Heart right ventricle (tissue), 16 donors: ENCODE measurements around the gene NHERF1. TPM values are rescaled to one million over a fixed set of nuclear protein-coding genes. Genes with fewer than 3 reads are reported as not detected.

Experiments
- ATAC-seq, 8 donors: fragments of 200-7000 bp; cut with Tn5 transposase; one replicate each; pipeline ENCODE4 v1.9.1; 2020; ENCODE audit warnings: mild to moderate bottlenecking in 8 of 8, moderate library complexity in 8 of 8, moderate number of reproducible peaks in 1 of 8
- DNase-seq, 2 donors: peaks; one replicate each; pipeline ENCODE4 v3.0.0-alpha.2; 2020
- H3K27ac ChIP-seq, 10 donors: fragments of 200-600 bp; sonication (generic) in 2 of 10; one replicate each; pipeline versions ENCODE4 v1.5.0 to v1.8.0; 2020 to 2022; ENCODE audit warnings: mild to moderate bottlenecking in 3 of 10
- H3K27me3 ChIP-seq, 7 donors: fragments of 200-600 bp; one replicate each; pipeline ENCODE4 v1.8.0; 2021 to 2022; ENCODE audit warnings: mild to moderate bottlenecking in 2 of 7
- H3K36me3 ChIP-seq, 9 donors: fragments of 200-600 bp; sonication (generic) in 1 of 9; one replicate each; pipeline versions ENCODE4 v1.5.0 to v1.8.0; 2020 to 2022; ENCODE audit warnings: mild to moderate bottlenecking in 2 of 9
- H3K4me1 ChIP-seq, 9 donors: fragments of 200-600 bp; sonication (generic) in 1 of 9; one replicate each; pipeline versions ENCODE4 v1.5.0 to v1.8.0; 2020 to 2022; ENCODE audit warnings: mild to moderate bottlenecking in 4 of 9
- H3K4me3 ChIP-seq, 10 donors: fragments of 200-600 bp; sonication (generic) in 2 of 10; one replicate each; pipeline versions ENCODE4 v1.5.0 to v1.8.0; 2020 to 2022; ENCODE audit warnings: mild to moderate bottlenecking in 7 of 10, moderate library complexity in 2 of 10
- H3K9me3 ChIP-seq, 11 donors: fragments of 200-600 bp in 10 of 11; sonication (generic) in 2 of 11; one replicate each; pipeline versions ENCODE4 v1.5.0 to v1.8.0; 2013 to 2022; ENCODE audit warnings: mild to moderate bottlenecking in 2 of 11, control low read depth in 1 of 11, moderate library complexity in 1 of 11
- WGBS, 2 donors: extraction: QIAGEN DNeasy Blood & Tissue Kit; methylation state at CpG; one replicate each; pipeline ENCODE4 v1.1.7; 2013; ENCODE audit warnings: inconsistent platforms in 1 of 2; 5-methylcytosine and 5-hydroxymethylcytosine counted together
- intact Hi-C, 10 donors: fragments of 100-400 bp; cut with DNase I; formaldehyde crosslinking; loops; one replicate each; pipeline versions ENCODE4 v1.11.1 to v1.14.2; 2022
- polyA plus RNA-seq, 2 donors: library from polyadenylated mRNA; stranded (reverse); fragments of 200-250 nt; gene quantifications; one replicate each; pipeline ENCODE4 v1.2.3, GENCODE V29; 2013
- total RNA-seq, 10 donors: library from RNA; stranded (reverse); fragmentation: NEBNext Ultra II Directional in 3 of 10; extraction: Animal tissue kit (Norgen Biotek cat#: 25700) in 3 of 10; gene quantifications; one replicate each; pipeline versions ENCODE4 v1.2.1 to v1.2.4, GENCODE V29; 2021 to 2023
- TF ChIP-seq, protein P1 (sequence below), 9 donors: fragments of 200-600 bp; sonication (generic) in 2 of 9; IDR thresholded peaks; one replicate each; pipeline versions ENCODE4 v1.5.0 to v1.8.0; 2021 to 2022; ENCODE audit warnings: antibody characterized with exemption in 9 of 9, mild to moderate bottlenecking in 5 of 9, moderate library complexity in 1 of 9
- donor health status: Arrhythmogenic right ventricular cardiomyopathy.
- donor health status: ischemic (EF 13 %, LVEDD 7.1; RV severe dilation, severe dysfunction).
- donor health status: healthy with polysubstance abuse.
- donor health status: DM: no; HTN: yes; CAD: no.
- donor health status: DM: no; HTN: no; CAD: no.
- donor health status: ischemic (EF 25% LVEDD 6.9; RV normal size, moderate dysfunction).
- donor health status: ischemic (EF 25% LVEDD 5.7; RV mildly dilated, moderate dysfunction).
- donor health status: healthy.
- donor health status: DM: yes; HTN: yes; CAD: no.
- donor health status: Ischemic cardiomyopathy.
- donor health status: ischemic (EF 35%, LVEDD 5.7; RV mildly dilated, moderate dysfunction).
- donor health status: nonischemic (EF 11% LVEDD 7.7; RV severe dilation, severe dysfunction).
- donor health status: DM: yes; HTN: yes; CAD: no.
- donor health status: PGD.
- donor health status: ischemic (EF 29% LVEDD 5.4; RV normal size, mild dysfunction).
- donor health status: nonischemic (EF 23%, LVEDD 6.1; RV moderate dilation, normal function).

The NHERF1 gene
- total and polyA plus RNA-seq, 12 donors, result 6.7 to 33.4 (median 12.7) TPM

GRCh38 chr17:74804683-74805082, 56.3 kb downstream of the NHERF1 start:
- no peak overlapping the region for H3K27ac ChIP-seq
- intact Hi-C loops, result no loop called here
- TF ChIP-seq, protein P1, sequence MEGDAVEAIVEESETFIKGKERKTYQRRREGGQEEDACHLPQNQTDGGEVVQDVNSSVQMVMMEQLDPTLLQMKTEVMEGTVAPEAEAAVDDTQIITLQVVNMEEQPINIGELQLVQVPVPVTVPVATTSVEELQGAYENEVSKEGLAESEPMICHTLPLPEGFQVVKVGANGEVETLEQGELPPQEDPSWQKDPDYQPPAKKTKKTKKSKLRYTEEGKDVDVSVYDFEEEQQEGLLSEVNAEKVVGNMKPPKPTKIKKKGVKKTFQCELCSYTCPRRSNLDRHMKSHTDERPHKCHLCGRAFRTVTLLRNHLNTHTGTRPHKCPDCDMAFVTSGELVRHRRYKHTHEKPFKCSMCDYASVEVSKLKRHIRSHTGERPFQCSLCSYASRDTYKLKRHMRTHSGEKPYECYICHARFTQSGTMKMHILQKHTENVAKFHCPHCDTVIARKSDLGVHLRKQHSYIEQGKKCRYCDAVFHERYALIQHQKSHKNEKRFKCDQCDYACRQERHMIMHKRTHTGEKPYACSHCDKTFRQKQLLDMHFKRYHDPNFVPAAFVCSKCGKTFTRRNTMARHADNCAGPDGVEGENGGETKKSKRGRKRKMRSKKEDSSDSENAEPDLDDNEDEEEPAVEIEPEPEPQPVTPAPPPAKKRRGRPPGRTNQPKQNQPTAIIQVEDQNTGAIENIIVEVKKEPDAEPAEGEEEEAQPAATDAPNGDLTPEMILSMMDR (IDR thresholded peaks at IDR 0.05), result no peak
- ATAC-seq, result no peak
- H3K27me3 ChIP-seq, result no peaks in the 10 kb centered on the region
- peaks cover 0 to 20% (median 0%) of the 10 kb centered on the region in 9 donors for H3K4me1 ChIP-seq
- no peaks in the 10 kb centered on the region for H3K9me3 ChIP-seq
- 97 to 99% methylated on average over 7 of the region's 7 CpGs for WGBS, 2 donors
- no peak for DNase-seq
- H3K4me3 ChIP-seq, result no peak overlapping the region
- H3K36me3 ChIP-seq, result peaks cover 0 to 56% (median 3%) of the 10 kb centered on the region in 9 donors

GRCh38 chr17:74805591-74805991, 57.2 kb downstream of the NHERF1 start:
- Histone ChIP-seq H3K27me3 (no peaks in the 10 kb centered on the region), H3K9me3 (no peaks in the 10 kb centered on the region), H3K4me1 (peaks cover 0 to 20% (median 0%) of the 10 kb centered on the region in 9 donors), H3K27ac (no peak overlapping the region), H3K36me3 (peaks cover 0 to 52% (median 0%) of the 10 kb centered on the region in 9 donors), H3K4me3 (no peak overlapping the region)
- WGBS, 2 donors, result 66 to 72% methylated on average over 15 of the region's 15 CpGs
- DNase-seq, result peak; percentile 33 to 53
- TF ChIP-seq, protein P1 (IDR thresholded peaks at IDR 0.05), result no peak
- intact Hi-C loops, result no loop called here
- ATAC-seq, result peak; percentile 25 to 90 (median 82)

DNA sequence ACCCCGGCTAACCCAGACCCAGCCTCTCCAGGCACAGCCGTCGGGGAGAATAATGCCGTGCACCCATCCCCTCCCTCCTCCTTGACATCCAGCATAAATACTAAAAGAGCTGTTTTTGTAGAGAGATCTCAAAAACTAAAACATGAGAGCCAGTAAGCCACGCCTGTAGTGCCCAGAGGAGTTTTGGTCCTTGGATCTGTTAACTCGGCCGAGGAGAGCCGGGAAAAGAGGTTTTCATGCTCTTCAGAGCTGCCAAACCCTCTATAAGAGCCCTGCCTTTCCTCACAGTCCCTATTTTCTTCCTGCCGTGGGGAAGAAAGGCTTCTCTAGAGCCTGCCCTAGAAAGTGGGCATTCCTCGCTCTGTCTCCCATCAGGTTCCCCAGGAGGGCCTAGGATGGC, 57.9 kb downstream of the NHERF1 start:
- Histone ChIP-seq H3K4me3 (no peak overlapping the region), H3K9me3 (no peaks in the 10 kb centered on the region), H3K27ac (no peak overlapping the region), H3K36me3 (peaks cover 0 to 44% (median 0%) of the 10 kb centered on the region in 9 donors), H3K4me1 (peaks cover 0 to 27% (median 7%) of the 10 kb centered on the region in 9 donors), H3K27me3 (no peaks in the 10 kb centered on the region)
- TF ChIP-seq, protein P1 (IDR thresholded peaks at IDR 0.05), result no peak
- ATAC-seq, result no peak
- intact Hi-C loops, result no loop called here
- no peak for DNase-seq
- WGBS, 2 donors, result 88 to 93% methylated on average over 10 of the region's 10 CpGs

GRCh38 chr17:74807441-74807840, 59.0 kb downstream of the NHERF1 start:
- Histone ChIP-seq H3K4me3 (no peak overlapping the region), H3K9me3 (no peaks in the 10 kb centered on the region), H3K27me3 (no peaks in the 10 kb centered on the region), H3K36me3 (peaks cover 0 to 39% (median 0%) of the 10 kb centered on the region in 9 donors), H3K4me1 (peaks cover 0 to 38% (median 11%) of the 10 kb centered on the region in 9 donors), H3K27ac (no peak overlapping the region)
- TF ChIP-seq, protein P1 (IDR thresholded peaks at IDR 0.05), result no peak
- DNase-seq (no peak), ATAC-seq (no peak)
- WGBS, 2 donors, result 91 to 94% methylated on average over 13 of the region's 13 CpGs
- intact Hi-C loops, result no loop called here
